AG04450 (cell line): ENCODE measurements around the gene LIMS2. TPM values are rescaled to one million over a fixed set of nuclear protein-coding genes. Genes with fewer than 3 reads are reported as not detected.

ENCODE experiments used
- CTCF ChIA-PET: fragments of 300-600, 350-600 bp; formaldehyde crosslinking; extraction: SDS; loops from one replicate; lab custom pipeline; 2022; ENCODE audit warnings: antibody characterized with exemption, inconsistent platforms; lab: Charles Lee
- POLR2A ChIA-PET: fragments of 350-600 bp; formaldehyde crosslinking; extraction: SDS; loops from one replicate; lab custom pipeline; 2021; ENCODE audit warnings: antibody characterized with exemption, inconsistent platforms; lab: Yijun Ruan, JAX
- DNase-seq: peaks from one replicate; pipeline ENCODE4 v3.0.0-alpha.2; 2011; ENCODE audit warnings: low read depth, low spot score
- H3K27ac ChIP-seq: one replicate; pipeline ENCODE4 v1.5.1; 2012; ENCODE audit warnings: low read depth, low read length, control low read depth
- H3K27me3 ChIP-seq: one replicate; pipeline ENCODE4 v1.6.0; 2012; ENCODE audit warnings: low read length; ENCODE audit not compliant: control insufficient read depth, insufficient read depth
- H3K4me3 ChIP-seq: 2 replicates; pipeline ENCODE4 v1.5.1; 2011; ENCODE audit warnings: mild to moderate bottlenecking, low read depth, low read length, control low read depth
- H3K9me3 ChIP-seq: 2 replicates; pipeline ENCODE4 v1.5.1; 2012; ENCODE audit warnings: low read length; ENCODE audit not compliant: control insufficient read depth, insufficient read depth
- CTCF ChIP-seq: IDR thresholded peaks from 2 replicates; pipeline ENCODE4 v1.5.1; 2011; ENCODE audit warnings: low read depth, low read length, control low read depth, inconsistent platforms
- polyA plus RNA-seq: library from polyadenylated mRNA; depleted of rRNA; stranded (reverse); fragments of >200 nt; gene quantifications from 2 replicates; pipeline ENCODE4 v1.2.3, GENCODE V29; 2011

The LIMS2 gene
- polyA plus RNA-seq, 1 experiment, result 6.3 TPM

- Histone ChIP-seq H3K4me3 (no peak overlapping the region), H3K9me3 (peaks cover 25% of the 10 kb centered on the region), H3K27me3 (peaks cover 24% of the 10 kb centered on the region), H3K27ac (no peak overlapping the region)
- ChIA-PET POLR2A (no interaction called here), CTCF (interaction anchor here (1.9 kb wide), 1 partner anchor 20 kb away, joined by 7 read pairs; no protein-coding TSS in a partner anchor)
- DNase-seq, result no peak
- no peak for TF ChIP-seq CTCF
Observed at GRCh38 chr2:127611076-127611925, 64.0 kb downstream of the LIMS2 start.

- Histone ChIP-seq H3K9me3 (peaks cover 25% of the 10 kb centered on the region), H3K27me3 (peaks cover 24% of the 10 kb centered on the region), H3K4me3 (no peak overlapping the region), H3K27ac (no peak overlapping the region)
- CTCF ChIA-PET, result interaction anchor here (1.9 kb wide), 1 partner anchor 19 kb away, joined by 7 read pairs; no protein-coding TSS in a partner anchor
- no peak for TF ChIP-seq CTCF
- DNase-seq, result no peak
- POLR2A ChIA-PET, result interaction anchor here (0.6 kb wide), 1 partner anchor 27 kb away, joined by 4 read pairs; no protein-coding TSS in a partner anchor
Observed at GRCh38 chr2:127610561-127610960, 64.8 kb downstream of the LIMS2 start.

GRCh38 chr2:127609818-127610217 lies 65.5 kb downstream of the LIMS2 start:
- no peak for DNase-seq
- no peak for TF ChIP-seq CTCF
- ChIA-PET POLR2A (no interaction called here), CTCF (interaction anchor here (1.1 to 1.9 kb wide), 2 partner anchors 18 to 39 kb away, joined by 3 to 7 read pairs; no protein-coding TSS in a partner anchor)
- H3K27me3 ChIP-seq, result peaks cover 24% of the 10 kb centered on the region
- H3K27ac ChIP-seq, result no peak overlapping the region
- peaks cover 25% of the 10 kb centered on the region for H3K9me3 ChIP-seq
- H3K4me3 ChIP-seq, result no peak overlapping the region

GRCh38 chr2:127609031-127609751 lies 66.1 kb downstream of the LIMS2 start:
- Histone ChIP-seq H3K9me3 (peaks cover 25% of the 10 kb centered on the region), H3K4me3 (no peak overlapping the region), H3K27ac (no peak overlapping the region), H3K27me3 (peaks cover 24% of the 10 kb centered on the region)
- DNase-seq, result no peak
- ChIA-PET CTCF (interaction anchor here (1.1 to 1.9 kb wide), 2 partner anchors 18 to 40 kb away, joined by 3 to 7 read pairs; no protein-coding TSS in a partner anchor), POLR2A (no interaction called here)
- TF ChIP-seq CTCF, result no peak
